A549 (cell line): Measurements from ENCODE around the gene DFFB. TPM values are rescaled to one million over a fixed set of nuclear protein-coding genes. Genes with fewer than 3 reads are reported as not detected.

Source experiments
- ATAC-seq, 2 experiments: fragments of 200-7000 bp in 1 of 2; fragments of >200 bp in 1 of 2; cut with Nextera tagmentation in 1 of 2; cut with Tn5 transposase in 1 of 2; 3 replicates each; pipeline versions ENCODE4 v1.8.0 to v1.9.1; 2018 to 2020; ENCODE audit warnings: mild to moderate bottlenecking in 1 of 2, moderate library complexity in 1 of 2
- CTCF ChIA-PET: fragments of 300-600 bp; sonication (Branson Sonifier 250); formaldehyde crosslinking; extraction: SDS; loops from one replicate; lab custom pipeline; 2021; ENCODE audit warnings: antibody characterized with exemption, inconsistent platforms; lab: Yijun Ruan, JAX
- POLR2A ChIA-PET: fragments of 350-600 bp; formaldehyde crosslinking; extraction: SDS; loops from one replicate; lab custom pipeline; 2021; ENCODE audit warnings: antibody characterized with exemption, inconsistent platforms; lab: Yijun Ruan, JAX
- DNase-seq, 2 experiments: peaks; one replicate each; pipeline versions ENCODE4 v3.0.0 to v3.0.0-alpha.2; 2011 to 2016; ENCODE audit warnings: low read depth in 1 of 2, low spot score in 1 of 2
- FAIRE-seq: peaks from 2 replicates; lab custom pipeline; 2011; peaks lifted over from hg19 to GRCh38; lab: Jason Lieb, UNC
- H3K27ac ChIP-seq, 2 experiments: fragments of >200 bp; sonication (Bioruptor Twin); formaldehyde crosslinking; 3 replicates each; pipeline ENCODE4 v1.5.1; 2016 to 2017
- H3K4me1 ChIP-seq: fragments of >200 bp; sonication (Bioruptor Twin); formaldehyde crosslinking; 3 replicates; pipeline ENCODE4 v1.6.1; 2016
- H3K4me2 ChIP-seq: fragments of >200 bp; sonication (Bioruptor Twin); formaldehyde crosslinking; 3 replicates; pipeline ENCODE4 v1.6.1; 2016
- H3K4me3 ChIP-seq: fragments of >200 bp; sonication (Bioruptor Twin); formaldehyde crosslinking; 3 replicates; pipeline ENCODE4 v1.5.1; 2016
- H3K9me3 ChIP-seq: fragments of >200 bp; sonication (Bioruptor Twin); formaldehyde crosslinking; 3 replicates; pipeline ENCODE4 v1.6.1; 2016
- ATOH8 ChIP-seq: fragments of 250-450 bp; sonication (Bioruptor Pico); IDR thresholded peaks from 2 replicates; pipeline ENCODE4 v1.5.0; 2020; ENCODE audit warnings: low read depth, mild to moderate bottlenecking, moderate library complexity
- CHD2 ChIP-seq: fragments of 150-350 bp; IDR thresholded peaks from 2 replicates; pipeline ENCODE4 v1.6.1; 2014; ENCODE audit warnings: low read length; ENCODE audit not compliant: partially characterized antibody
- E2F6 ChIP-seq: IDR thresholded peaks from 2 replicates; pipeline ENCODE4 v1.6.1; 2012; ENCODE audit warnings: low read depth, borderline replicate concordance
- EHF ChIP-seq: fragments of 250-450 bp; sonication (Bioruptor Pico); IDR thresholded peaks from 2 replicates; pipeline ENCODE4 v1.5.0; 2020; ENCODE audit warnings: mild to moderate bottlenecking
- EHMT2 ChIP-seq: fragments of 200-600 bp; sonication (generic); IDR thresholded peaks from 2 replicates; pipeline ENCODE4 v1.6.1; 2016; ENCODE audit warnings: antibody characterized with exemption, low read depth, mild to moderate bottlenecking, moderate library complexity
- ESRRA ChIP-seq: fragments of 150-350 bp; IDR thresholded peaks from 2 replicates; pipeline ENCODE4 v1.6.1; 2014; ENCODE audit warnings: mild to moderate bottlenecking, low read length, borderline replicate concordance
- FOSL2 ChIP-seq, 2 experiments: fragments of 450-650 bp in 1 of 2; fragments of >200 bp in 1 of 2; sonication (Bioruptor Twin) in 1 of 2; formaldehyde crosslinking; IDR thresholded peaks; 2 replicates each; pipeline versions ENCODE4 v1.5.0 to v1.6.1; 2016 to 2020; ENCODE audit warnings: mild to moderate bottlenecking in 1 of 2, moderate library complexity in 1 of 2
- FOXS1 ChIP-seq: fragments of 250-450 bp; sonication (Bioruptor Pico); IDR thresholded peaks from 2 replicates; pipeline ENCODE4 v1.5.0; 2020; ENCODE audit warnings: mild to moderate bottlenecking, moderate library complexity
- HES2 ChIP-seq: fragments of >200 bp; sonication (Bioruptor Twin); formaldehyde crosslinking; IDR thresholded peaks from 2 replicates; pipeline ENCODE4 v1.6.1; 2016
- HMGXB4 ChIP-seq: fragments of 250-450 bp; sonication (Bioruptor Pico); IDR thresholded peaks from 2 replicates; pipeline ENCODE4 v1.5.0; 2021; ENCODE audit warnings: mild to moderate bottlenecking, moderate library complexity, borderline replicate concordance
- JUN ChIP-seq, 2 experiments: fragments of >200 bp; sonication (Bioruptor Twin); formaldehyde crosslinking; IDR thresholded peaks; 2 replicates in 1 of 2; 3 replicates in 1 of 2; pipeline ENCODE4 v1.6.1; 2016 to 2017
- KDM1A ChIP-seq: fragments of 200-600 bp; sonication (generic); IDR thresholded peaks from 2 replicates; pipeline ENCODE4 v1.6.1; 2016; ENCODE audit warnings: low read depth, mild to moderate bottlenecking
- KDM5A ChIP-seq: fragments of 200-600 bp; sonication (generic); IDR thresholded peaks from 2 replicates; pipeline ENCODE4 v1.6.1; 2016; ENCODE audit warnings: antibody characterized with exemption, mild to moderate bottlenecking
- MYC ChIP-seq: IDR thresholded peaks from 2 replicates; pipeline ENCODE4 v1.6.1; 2012; ENCODE audit warnings: mild to moderate bottlenecking, inconsistent platforms, low read length, improper control_type of control experiment, borderline replicate concordance
- NPAS2 ChIP-seq: fragments of 250-450 bp; sonication (Bioruptor Pico); IDR thresholded peaks from 2 replicates; pipeline ENCODE4 v1.8.0; 2022; ENCODE audit warnings: mild to moderate bottlenecking, moderate library complexity, borderline replicate concordance
- NR3C1 ChIP-seq: fragments of >200 bp; sonication (Bioruptor Twin); formaldehyde crosslinking; IDR thresholded peaks from 3 replicates; pipeline ENCODE4 v1.6.1; 2017
- PHF8 ChIP-seq: fragments of 200-600 bp; sonication (generic); IDR thresholded peaks from 2 replicates; pipeline ENCODE4 v1.6.1; 2016; ENCODE audit warnings: low read depth, mild to moderate bottlenecking, antibody characterized with exemption, moderate library complexity, borderline replicate concordance
- RAD21 ChIP-seq, 2 experiments: fragments of >200 bp in 1 of 2; sonication (Bioruptor Twin) in 1 of 2; formaldehyde crosslinking in 1 of 2; IDR thresholded peaks in 1 of 2; conservative IDR thresholded peaks in 1 of 2; 2 replicates in 1 of 2; 3 replicates in 1 of 2; pipeline ENCODE4 v1.6.1; 2012 to 2018; ENCODE audit warnings: inconsistent platforms in 1 of 2
- RNF2 ChIP-seq: fragments of 200-600 bp; sonication (generic); IDR thresholded peaks from 2 replicates; pipeline ENCODE4 v1.6.1; 2016; ENCODE audit warnings: low read depth, mild to moderate bottlenecking, antibody characterized with exemption, moderate library complexity, borderline replicate concordance
- SREBF2 ChIP-seq: fragments of 450-650 bp; IDR thresholded peaks from 2 replicates; pipeline ENCODE4 v1.6.1; 2014; ENCODE audit warnings: mild to moderate bottlenecking, moderate library complexity
- TFCP2L1 ChIP-seq: fragments of 250-450 bp; sonication (Bioruptor Pico); IDR thresholded peaks from 2 replicates; pipeline ENCODE4 v1.5.0; 2021; ENCODE audit warnings: mild to moderate bottlenecking
- ZFP36 ChIP-seq: fragments of 450-650 bp; IDR thresholded peaks from 2 replicates; pipeline ENCODE4 v1.6.1; 2014; ENCODE audit warnings: borderline replicate concordance; ENCODE audit not compliant: partially characterized antibody
- WGBS: methylation state at CpG from one replicate; pipeline ENCODE4 v1.1.6; 2017; ENCODE audit errors: missing lambda C conversion rate; 5-methylcytosine and 5-hydroxymethylcytosine counted together
- polyA plus RNA-seq, 4 experiments: library from polyadenylated mRNA; depleted of rRNA in 3 of 4; stranded (reverse); fragments of >200 nt; fragmentation: RNase III in 1 of 4; extraction: RNeasy Plus Mini Kit Qiagen cat#74134 plus additional on column Dnase treatment in 1 of 4; gene quantifications; 2 replicates in 3 of 4; 3 replicates in 1 of 4; pipeline ENCODE4 v1.2.3, GENCODE V29; 2011 to 2017

Gene DFFB
- polyA plus RNA-seq, 2 of the 4 experiments (the other 2 are of a cell fraction), result 2.5 to 3.7 TPM

GRCh38 chr1:3898994-3899753, 41.9 kb downstream of the DFFB start:
- TF ChIP-seq RNF2, result no peak
- no peak for TF ChIP-seq SREBF2
- TF ChIP-seq NPAS2 (CRISPR knock-in tag), result no peak
- no peak for TF ChIP-seq EHMT2
- TF ChIP-seq CHD2, result no peak
- TF ChIP-seq MYC, result no peak
- no peak for TF ChIP-seq NR3C1
- TF ChIP-seq KDM5A, result no peak
- no peak for TF ChIP-seq E2F6
- no peak for TF ChIP-seq EHF (CRISPR knock-in tag)
- TF ChIP-seq FOXS1 (CRISPR knock-in tag), result no peak
- TF ChIP-seq KDM1A, result no peak
- TF ChIP-seq FOSL2 (IDR thresholded peaks at IDR 0.05), result no peak
- no peak for TF ChIP-seq FOSL2 (CRISPR knock-in tag; IDR thresholded peaks at IDR 0.05)
- TF ChIP-seq ESRRA, result no peak
- TF ChIP-seq HMGXB4 (CRISPR knock-in tag), result no peak
- no peak for TF ChIP-seq ZFP36
- TF ChIP-seq JUN (IDR thresholded peaks at IDR 0.05), result no peak
- TF ChIP-seq TFCP2L1, result no peak
- no peak for TF ChIP-seq RAD21 (conservative IDR thresholded peaks at IDR 0.05 in 1 of 2, IDR thresholded peaks at IDR 0.05 in 1 of 2)
- TF ChIP-seq HES2, result no peak
- peak overlapping the region; percentile 96 for H3K4me2 ChIP-seq
- DNase-seq (peak; percentile 24 to 43), FAIRE-seq (no peak), ATAC-seq (no peak)
- peak overlapping the region; percentile 94 to 99 for H3K27ac ChIP-seq
- H3K9me3 ChIP-seq, result no peaks in the 10 kb centered on the region
- POLR2A ChIA-PET, result no interaction called here
- WGBS, result 17% methylated on average over 8 of the region's 10 CpGs
- peak overlapping the region; percentile 81 for H3K4me3 ChIP-seq
- H3K4me1 ChIP-seq, result 0 out of 3 replicates have a peak, but pooled peaks cover 3% of the 10 kb centered on the region
- CTCF ChIA-PET, result interaction anchor here (0.8 to 1.6 kb wide), 2 partner anchors 40 to 42 kb away, joined by 3 to 4 read pairs; partner anchors contain the start of gene DFFB

- CTCF ChIA-PET, result interaction anchor here (0.8 to 1.6 kb wide), 2 partner anchors 41 to 42 kb away, joined by 3 to 4 read pairs; partner anchors contain the start of gene DFFB
Measured at GRCh38 chr1:3899754-3900149, 42.5 kb downstream of the DFFB start.

More at GRCh38 chr1:3899754-3900149, 42.5 kb downstream of the DFFB start:
- H3K9me3 ChIP-seq, result no peaks in the 10 kb centered on the region
- peak overlapping the region; percentile 96 for H3K4me2 ChIP-seq
- H3K27ac ChIP-seq, result peak overlapping the region; percentile 94 to 99
- TF ChIP-seq ATOH8 (CRISPR knock-in tag) (no peak), PHF8 (0 out of 2 replicates have a peak, but pooled peaks have one; percentile 66)
- no peak for DNase-seq
- no peak for FAIRE-seq
- POLR2A ChIA-PET, result no interaction called here
- H3K4me3 ChIP-seq, result peak overlapping the region; percentile 81
- 0 out of 3 replicates have a peak, but pooled peaks cover 3% of the 10 kb centered on the region for H3K4me1 ChIP-seq
- peak; percentile 5; a peak in 4 of 6 replicates for ATAC-seq
- no CpG with 5 or more reads among the region's 26 CpGs for WGBS
